Suprapubic skin (tissue), 4 donors: Measurements from ENCODE around the gene CHIT1. TPM values are rescaled to one million over a fixed set of nuclear protein-coding genes. Genes with fewer than 3 reads are reported as not detected.
"Not testable (repeated sequence)": the region's sequence is repeated elsewhere in the genome, so short reads cannot be mapped to it uniquely, and the experiment has no call there.

Experiments
- DNase-seq, 2 donors: peaks; one replicate each; pipeline ENCODE4 v3.0.0-alpha.2; 2019; ENCODE audit warnings: low spot score in 2 of 2
- H3K27ac ChIP-seq: fragments of 200-600 bp; sonication (generic); one replicate; pipeline ENCODE4 v1.5.1; 2019
- H3K27me3 ChIP-seq: fragments of 200-600 bp; sonication (generic); one replicate; pipeline ENCODE4 v1.5.1; 2019
- H3K36me3 ChIP-seq: fragments of 200-600 bp; sonication (generic); one replicate; pipeline ENCODE4 v1.5.1; 2019
- H3K4me1 ChIP-seq: fragments of 200-600 bp; sonication (generic); one replicate; pipeline ENCODE4 v1.5.1; 2019
- H3K4me3 ChIP-seq: fragments of 200-600 bp; sonication (generic); one replicate; pipeline ENCODE4 v1.5.1; 2019; ENCODE audit warnings: mild to moderate bottlenecking
- H3K9me3 ChIP-seq: fragments of 200-600 bp; sonication (generic); one replicate; pipeline ENCODE4 v1.5.1; 2019
- EP300 ChIP-seq: sonication (generic); formaldehyde crosslinking; IDR thresholded peaks from one replicate; pipeline ENCODE4 v1.6.1; 2017; ENCODE audit warnings: antibody characterized with exemption
- POLR2A ChIP-seq, 2 donors: fragments of 450-650 bp; IDR thresholded peaks; one replicate each; pipeline ENCODE4 v1.6.1; 2017; ENCODE audit warnings: antibody characterized with exemption in 2 of 2, mild to moderate bottlenecking in 2 of 2, moderate library complexity in 2 of 2
- POLR2AphosphoS5 ChIP-seq, 3 donors: sonication (generic); formaldehyde crosslinking; IDR thresholded peaks; one replicate each; pipeline ENCODE4 v1.6.1; 2017; ENCODE audit warnings: antibody characterized with exemption in 3 of 3
- WGBS: methylation state at CpG from one replicate; pipeline ENCODE4 v1.1.5; 2018; 5-methylcytosine and 5-hydroxymethylcytosine counted together
- total RNA-seq, 4 donors: library from RNA; depleted of rRNA; stranded (reverse); fragments of >200 nt; gene quantifications; one replicate each; pipeline ENCODE4 v1.1.0, GENCODE V29; 2016
- TF ChIP-seq, protein P1 (sequence below), 2 donors: fragments of 200-600 bp in 1 of 2; fragments of 450-650 bp in 1 of 2; sonication (generic) in 1 of 2; IDR thresholded peaks; one replicate each; pipeline ENCODE4 v1.5.1; 2016 to 2019; ENCODE audit warnings: antibody characterized with exemption in 2 of 2, mild to moderate bottlenecking in 1 of 2, moderate library complexity in 1 of 2

Gene CHIT1
- total RNA-seq, 4 donors from 2014 or later, result 0.23 to 0.68 (median 0.32) TPM; not detected in 1

- Histone ChIP-seq H3K36me3 (no peaks in the 10 kb centered on the region), H3K27me3 (no peaks in the 10 kb centered on the region), H3K27ac (no peak overlapping the region), H3K4me3 (no peak overlapping the region), H3K9me3 (no peaks in the 10 kb centered on the region), H3K4me1 (peaks cover 17% of the 10 kb centered on the region)
- TF ChIP-seq POLR2AphosphoS5 (IDR thresholded peaks at IDR 0.05), result no peak
- no peak for TF ChIP-seq POLR2A (IDR thresholded peaks at IDR 0.05)
- TF ChIP-seq, protein P1, sequence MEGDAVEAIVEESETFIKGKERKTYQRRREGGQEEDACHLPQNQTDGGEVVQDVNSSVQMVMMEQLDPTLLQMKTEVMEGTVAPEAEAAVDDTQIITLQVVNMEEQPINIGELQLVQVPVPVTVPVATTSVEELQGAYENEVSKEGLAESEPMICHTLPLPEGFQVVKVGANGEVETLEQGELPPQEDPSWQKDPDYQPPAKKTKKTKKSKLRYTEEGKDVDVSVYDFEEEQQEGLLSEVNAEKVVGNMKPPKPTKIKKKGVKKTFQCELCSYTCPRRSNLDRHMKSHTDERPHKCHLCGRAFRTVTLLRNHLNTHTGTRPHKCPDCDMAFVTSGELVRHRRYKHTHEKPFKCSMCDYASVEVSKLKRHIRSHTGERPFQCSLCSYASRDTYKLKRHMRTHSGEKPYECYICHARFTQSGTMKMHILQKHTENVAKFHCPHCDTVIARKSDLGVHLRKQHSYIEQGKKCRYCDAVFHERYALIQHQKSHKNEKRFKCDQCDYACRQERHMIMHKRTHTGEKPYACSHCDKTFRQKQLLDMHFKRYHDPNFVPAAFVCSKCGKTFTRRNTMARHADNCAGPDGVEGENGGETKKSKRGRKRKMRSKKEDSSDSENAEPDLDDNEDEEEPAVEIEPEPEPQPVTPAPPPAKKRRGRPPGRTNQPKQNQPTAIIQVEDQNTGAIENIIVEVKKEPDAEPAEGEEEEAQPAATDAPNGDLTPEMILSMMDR (IDR thresholded peaks at IDR 0.05), result no peak
- no peak for TF ChIP-seq EP300
- 54% methylated on average over 6 of the region's 6 CpGs for WGBS
- DNase-seq, result no peak
Observed at GRCh38 chr1:203264052-203264501, 34.6 kb upstream of the CHIT1 start.

DNA sequence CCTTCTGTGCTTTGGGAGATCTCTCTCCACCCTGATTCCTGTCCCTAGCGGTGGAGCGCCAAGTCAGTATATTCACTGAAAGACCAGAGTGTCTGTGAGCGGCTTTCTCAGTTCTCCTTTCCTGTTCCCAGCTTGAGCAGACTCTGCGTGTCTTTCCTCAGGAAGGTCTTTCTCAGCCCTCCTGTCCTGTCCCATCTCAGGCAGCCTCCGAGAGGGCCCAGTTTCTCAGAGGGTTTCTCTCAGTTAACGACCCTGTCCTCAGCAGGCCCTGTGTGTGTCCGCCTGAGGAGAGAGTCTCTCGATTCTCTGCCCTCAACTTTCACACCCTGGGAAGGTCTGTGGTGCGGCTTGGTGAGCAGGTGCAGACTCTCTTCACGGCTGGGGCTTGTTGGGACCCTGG, 34.0 kb upstream of the CHIT1 start:
- DNase-seq, result no peak
- no peak for TF ChIP-seq EP300
- no peak for TF ChIP-seq POLR2A (IDR thresholded peaks at IDR 0.05)
- TF ChIP-seq, protein P1 (IDR thresholded peaks at IDR 0.05), result no peak
- TF ChIP-seq POLR2AphosphoS5 (IDR thresholded peaks at IDR 0.05), result no peak
- Histone ChIP-seq H3K9me3 (no peaks in the 10 kb centered on the region), H3K4me1 (peaks cover 11% of the 10 kb centered on the region), H3K36me3 (no peaks in the 10 kb centered on the region), H3K4me3 (no peak overlapping the region), H3K27me3 (no peaks in the 10 kb centered on the region), H3K27ac (no peak overlapping the region)
- WGBS, result 70% methylated on average over 10 of the region's 10 CpGs

DNA sequence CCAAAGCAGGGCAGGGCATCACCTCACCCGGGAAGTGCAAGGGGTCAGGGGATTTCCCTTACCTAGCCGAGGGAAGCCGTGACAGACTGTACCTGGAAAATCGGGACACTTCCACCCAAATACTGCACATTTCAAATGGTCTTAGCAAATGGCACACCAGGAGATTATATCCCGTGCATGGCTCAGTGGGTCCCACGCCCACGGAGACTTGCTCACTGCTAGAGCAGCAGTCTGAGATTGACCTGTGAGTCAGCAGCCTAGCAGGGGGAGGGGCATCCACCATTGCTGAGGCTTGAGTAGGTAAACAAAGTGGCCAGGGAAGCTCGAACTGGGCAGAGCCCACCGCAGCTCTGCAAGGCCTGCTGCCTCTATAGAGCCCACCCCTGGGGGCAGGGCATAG, 27.2 kb upstream of the CHIT1 start:
- H3K27ac ChIP-seq, H3K4me1 ChIP-seq, H3K4me3 ChIP-seq, H3K9me3 ChIP-seq, DNase-seq, H3K36me3 ChIP-seq: not testable (repeated sequence)
- peaks cover 16% of the 10 kb centered on the region for H3K27me3 ChIP-seq
- WGBS, result 91% methylated on average over 3 of the region's 9 CpGs

DNA sequence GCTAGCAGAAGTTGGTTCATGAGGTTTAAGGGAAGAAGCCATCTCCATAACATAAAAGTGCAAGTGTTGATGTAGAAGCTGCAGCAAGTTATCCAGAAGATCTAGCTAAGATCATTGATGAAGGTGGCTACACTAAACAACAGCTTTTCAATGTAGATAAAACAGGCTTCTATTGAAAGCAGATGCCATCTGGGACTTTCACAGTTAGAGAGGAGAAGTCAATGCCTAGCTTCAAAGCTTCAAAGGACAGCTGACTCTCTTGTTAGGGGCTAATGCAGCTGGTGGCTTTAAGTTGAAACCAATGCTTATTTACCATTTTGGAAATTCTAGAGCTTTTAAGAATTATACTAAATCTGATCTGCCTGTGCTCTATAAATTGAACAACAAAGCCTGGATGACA, 25.3 kb upstream of the CHIT1 start:
- H3K4me1 ChIP-seq, H3K27ac ChIP-seq, DNase-seq, H3K9me3 ChIP-seq, H3K36me3 ChIP-seq, H3K4me3 ChIP-seq: not testable (repeated sequence)
- peaks cover 20% of the 10 kb centered on the region for H3K27me3 ChIP-seq

- no peak overlapping the region for H3K27ac ChIP-seq
- 47% methylated on average over 3 of the region's 3 CpGs for WGBS
- no peaks in the 10 kb centered on the region for H3K9me3 ChIP-seq
- H3K36me3 ChIP-seq, result no peaks in the 10 kb centered on the region
- H3K4me3 ChIP-seq, result no peak overlapping the region
- TF ChIP-seq, protein P1 (IDR thresholded peaks at IDR 0.05), result no peak
- TF ChIP-seq EP300 (no peak), POLR2AphosphoS5 (IDR thresholded peaks at IDR 0.05) (no peak), POLR2A (IDR thresholded peaks at IDR 0.05) (no peak)
- peaks cover 20% of the 10 kb centered on the region for H3K27me3 ChIP-seq
- H3K4me1 ChIP-seq, result no peaks in the 10 kb centered on the region
- DNase-seq, result no peak
Observed at GRCh38 chr1:203252678-203253077, 23.2 kb upstream of the CHIT1 start.

DNA sequence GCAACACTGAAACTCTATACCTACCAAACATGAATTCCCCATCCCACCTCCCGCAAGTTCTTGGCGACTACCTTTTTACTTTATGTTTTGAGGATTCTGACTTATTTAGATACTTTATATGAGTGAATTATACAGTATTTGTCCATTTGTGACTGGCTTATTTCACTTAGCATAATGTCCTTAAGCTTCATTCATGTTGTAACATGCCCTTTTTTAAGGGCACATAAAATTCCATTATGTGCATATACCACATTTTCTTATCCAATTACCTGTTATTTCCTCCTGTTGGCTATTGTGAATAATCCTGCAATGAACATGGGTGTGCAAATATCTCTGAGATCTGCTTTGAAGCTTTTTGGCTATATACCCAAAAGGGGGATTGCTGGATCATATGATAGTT, 22.0 kb upstream of the CHIT1 start:
- Histone ChIP-seq H3K4me1 (no peaks in the 10 kb centered on the region), H3K27ac (no peak overlapping the region), H3K27me3 (peaks cover 16% of the 10 kb centered on the region), H3K9me3 (no peaks in the 10 kb centered on the region), H3K36me3 (no peaks in the 10 kb centered on the region), H3K4me3 (no peak overlapping the region)
- TF ChIP-seq, protein P1 (IDR thresholded peaks at IDR 0.05), result no peak
- TF ChIP-seq EP300, result no peak
- 90% methylated on average over 2 of the region's 2 CpGs for WGBS
- DNase-seq, result no peak
